ENCODE results near the gene ELL. TPM values are rescaled to one million over a fixed set of nuclear protein-coding genes. Genes with fewer than 3 reads are reported as not detected.

ELL gene
- total RNA-seq, 1 experiment from 2014 or later: 17.3 TPM

- TF ChIP-seq, protein P1, sequence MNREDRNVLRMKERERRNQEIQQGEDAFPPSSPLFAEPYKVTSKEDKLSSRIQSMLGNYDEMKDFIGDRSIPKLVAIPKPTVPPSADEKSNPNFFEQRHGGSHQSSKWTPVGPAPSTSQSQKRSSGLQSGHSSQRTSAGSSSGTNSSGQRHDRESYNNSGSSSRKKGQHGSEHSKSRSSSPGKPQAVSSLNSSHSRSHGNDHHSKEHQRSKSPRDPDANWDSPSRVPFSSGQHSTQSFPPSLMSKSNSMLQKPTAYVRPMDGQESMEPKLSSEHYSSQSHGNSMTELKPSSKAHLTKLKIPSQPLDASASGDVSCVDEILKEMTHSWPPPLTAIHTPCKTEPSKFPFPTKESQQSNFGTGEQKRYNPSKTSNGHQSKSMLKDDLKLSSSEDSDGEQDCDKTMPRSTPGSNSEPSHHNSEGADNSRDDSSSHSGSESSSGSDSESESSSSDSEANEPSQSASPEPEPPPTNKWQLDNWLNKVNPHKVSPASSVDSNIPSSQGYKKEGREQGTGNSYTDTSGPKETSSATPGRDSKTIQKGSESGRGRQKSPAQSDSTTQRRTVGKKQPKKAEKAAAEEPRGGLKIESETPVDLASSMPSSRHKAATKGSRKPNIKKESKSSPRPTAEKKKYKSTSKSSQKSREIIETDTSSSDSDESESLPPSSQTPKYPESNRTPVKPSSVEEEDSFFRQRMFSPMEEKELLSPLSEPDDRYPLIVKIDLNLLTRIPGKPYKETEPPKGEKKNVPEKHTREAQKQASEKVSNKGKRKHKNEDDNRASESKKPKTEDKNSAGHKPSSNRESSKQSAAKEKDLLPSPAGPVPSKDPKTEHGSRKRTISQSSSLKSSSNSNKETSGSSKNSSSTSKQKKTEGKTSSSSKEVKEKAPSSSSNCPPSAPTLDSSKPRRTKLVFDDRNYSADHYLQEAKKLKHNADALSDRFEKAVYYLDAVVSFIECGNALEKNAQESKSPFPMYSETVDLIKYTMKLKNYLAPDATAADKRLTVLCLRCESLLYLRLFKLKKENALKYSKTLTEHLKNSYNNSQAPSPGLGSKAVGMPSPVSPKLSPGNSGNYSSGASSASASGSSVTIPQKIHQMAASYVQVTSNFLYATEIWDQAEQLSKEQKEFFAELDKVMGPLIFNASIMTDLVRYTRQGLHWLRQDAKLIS (CRISPR knock-in tag; IDR thresholded peaks at IDR 0.05; ENCODE audit: borderline replicate concordance): no peak
- TF ChIP-seq GABPB1 (CRISPR knock-in tag; IDR thresholded peaks at IDR 0.05): no peak
- TF ChIP-seq ZNF425 (CRISPR knock-in tag; conservative IDR thresholded peaks at IDR 0.05): no peak
- TF ChIP-seq ATF6 (CRISPR knock-in tag; IDR thresholded peaks at IDR 0.05): no peak
- TF ChIP-seq SMAD3 (CRISPR knock-in tag; IDR thresholded peaks at IDR 0.05; ENCODE audit: borderline replicate concordance): no peak
- TF ChIP-seq, protein P2, sequence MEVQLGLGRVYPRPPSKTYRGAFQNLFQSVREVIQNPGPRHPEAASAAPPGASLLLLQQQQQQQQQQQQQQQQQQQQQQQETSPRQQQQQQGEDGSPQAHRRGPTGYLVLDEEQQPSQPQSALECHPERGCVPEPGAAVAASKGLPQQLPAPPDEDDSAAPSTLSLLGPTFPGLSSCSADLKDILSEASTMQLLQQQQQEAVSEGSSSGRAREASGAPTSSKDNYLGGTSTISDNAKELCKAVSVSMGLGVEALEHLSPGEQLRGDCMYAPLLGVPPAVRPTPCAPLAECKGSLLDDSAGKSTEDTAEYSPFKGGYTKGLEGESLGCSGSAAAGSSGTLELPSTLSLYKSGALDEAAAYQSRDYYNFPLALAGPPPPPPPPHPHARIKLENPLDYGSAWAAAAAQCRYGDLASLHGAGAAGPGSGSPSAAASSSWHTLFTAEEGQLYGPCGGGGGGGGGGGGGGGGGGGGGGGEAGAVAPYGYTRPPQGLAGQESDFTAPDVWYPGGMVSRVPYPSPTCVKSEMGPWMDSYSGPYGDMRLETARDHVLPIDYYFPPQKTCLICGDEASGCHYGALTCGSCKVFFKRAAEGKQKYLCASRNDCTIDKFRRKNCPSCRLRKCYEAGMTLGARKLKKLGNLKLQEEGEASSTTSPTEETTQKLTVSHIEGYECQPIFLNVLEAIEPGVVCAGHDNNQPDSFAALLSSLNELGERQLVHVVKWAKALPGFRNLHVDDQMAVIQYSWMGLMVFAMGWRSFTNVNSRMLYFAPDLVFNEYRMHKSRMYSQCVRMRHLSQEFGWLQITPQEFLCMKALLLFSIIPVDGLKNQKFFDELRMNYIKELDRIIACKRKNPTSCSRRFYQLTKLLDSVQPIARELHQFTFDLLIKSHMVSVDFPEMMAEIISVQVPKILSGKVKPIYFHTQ (CRISPR knock-in tag; IDR thresholded peaks at IDR 0.05): no peak
Measured at GRCh38 chr19:18475762-18476331, 46.0 kb downstream of the ELL start (continued).

DNA sequence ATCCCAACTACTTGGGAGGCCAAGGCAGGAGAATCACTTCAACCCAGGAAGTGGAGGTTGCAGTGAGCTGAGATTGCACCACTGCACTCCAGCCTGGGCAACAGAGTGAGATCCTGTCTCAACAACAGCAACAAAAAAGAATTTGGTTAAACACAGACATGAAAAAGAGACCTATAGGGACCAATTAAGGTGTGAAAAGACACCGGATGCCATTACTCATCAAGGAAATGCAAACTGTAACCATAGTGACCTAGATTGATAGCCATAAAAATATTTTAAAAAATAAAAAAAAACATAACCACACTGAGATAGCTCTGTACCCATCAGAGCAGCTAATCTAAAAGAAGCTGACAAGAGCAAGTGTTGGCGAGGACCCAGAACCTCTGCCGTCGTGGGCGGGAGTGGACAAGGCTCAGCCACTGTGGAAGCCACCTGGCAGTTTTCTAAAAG lies 46.8 kb downstream of the ELL start:
- POLR2A ChIA-PET: interaction anchor here (0.6 kb wide), 1 partner anchor 707 kb away, joined by 7 read pairs; no protein-coding TSS in a partner anchor
- peaks cover 33% of the 10 kb centered on the region for H3K4me1 Mint-ChIP-seq

DNA sequence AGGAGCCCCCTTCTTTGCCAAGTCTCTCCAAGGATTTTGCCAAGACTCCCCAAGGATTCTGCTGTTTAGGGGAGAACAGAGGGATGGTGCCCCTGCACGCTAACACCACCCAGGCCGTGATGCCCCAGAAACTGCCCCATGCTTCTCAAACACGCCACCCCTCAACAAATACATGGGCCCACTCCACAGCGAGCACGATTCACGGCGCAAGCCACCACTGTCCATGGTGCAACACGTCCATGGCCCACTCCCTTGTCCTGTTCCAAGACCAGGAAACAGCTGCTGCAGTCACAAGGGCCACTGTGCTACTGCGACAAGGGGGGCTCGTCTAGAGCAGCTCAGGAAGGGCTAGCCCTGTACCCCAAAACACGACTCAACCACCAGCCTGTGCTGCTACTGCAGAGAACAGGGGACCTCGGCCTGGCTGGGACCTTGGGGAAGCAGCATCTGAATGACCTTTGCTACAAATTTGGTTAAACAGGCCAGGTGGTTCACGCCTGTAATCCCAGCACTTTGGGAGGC lies 47.4 kb downstream of the ELL start:
- POLR2A ChIA-PET: interaction anchor here (0.8 kb wide), 1 partner anchor 14 kb away, joined by 3 read pairs; no protein-coding TSS in a partner anchor
- TF ChIP-seq JAZF1 (CRISPR knock-in tag; IDR thresholded peaks at IDR 0.05): no peak
- TF ChIP-seq, protein P2 (CRISPR knock-in tag; IDR thresholded peaks at IDR 0.05): no peak
- TF ChIP-seq EMX1 (CRISPR knock-in tag; IDR thresholded peaks at IDR 0.05): no peak
- TF ChIP-seq HMGA2 (CRISPR knock-in tag; IDR thresholded peaks at IDR 0.05): no peak
- TF ChIP-seq, protein P3, sequence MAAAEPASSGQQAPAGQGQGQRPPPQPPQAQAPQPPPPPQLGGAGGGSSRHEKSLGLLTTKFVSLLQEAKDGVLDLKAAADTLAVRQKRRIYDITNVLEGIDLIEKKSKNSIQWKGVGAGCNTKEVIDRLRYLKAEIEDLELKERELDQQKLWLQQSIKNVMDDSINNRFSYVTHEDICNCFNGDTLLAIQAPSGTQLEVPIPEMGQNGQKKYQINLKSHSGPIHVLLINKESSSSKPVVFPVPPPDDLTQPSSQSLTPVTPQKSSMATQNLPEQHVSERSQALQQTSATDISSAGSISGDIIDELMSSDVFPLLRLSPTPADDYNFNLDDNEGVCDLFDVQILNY (CRISPR knock-in tag; IDR thresholded peaks at IDR 0.05): no peak
- TF ChIP-seq NR2C2 (CRISPR knock-in tag; IDR thresholded peaks at IDR 0.05): no peak
- no peak for TF ChIP-seq ELF4 (CRISPR knock-in tag; IDR thresholded peaks at IDR 0.05; ENCODE audit: low read depth)
- TF ChIP-seq OVOL2 (CRISPR knock-in tag; IDR thresholded peaks at IDR 0.05; ENCODE audit: borderline replicate concordance): no peak
- no peak for TF ChIP-seq E2F4 (CRISPR knock-in tag; IDR thresholded peaks at IDR 0.05; ENCODE audit: borderline replicate concordance, low read depth)

More for the DNA sequence above, 46.8 kb downstream of the ELL start:
- Mint-ChIP-seq H3K9me3 (no peaks in the 10 kb centered on the region), H3K27ac (no peak overlapping the region), H3K36me3 (no peaks in the 10 kb centered on the region), H3K27me3 (ENCODE audit: low read depth) (no peaks in the 10 kb centered on the region), H3K4me3 (no peak overlapping the region)
- ATAC-seq: no peak
- TF ChIP-seq CBFB (CRISPR knock-in tag; IDR thresholded peaks at IDR 0.05; ENCODE audit: low read depth): no peak
- peak; percentile 83 for TF ChIP-seq ZNF121 (CRISPR knock-in tag; IDR thresholded peaks at IDR 0.05)
- CTCF ChIA-PET: interaction anchor here (1.4 to 2.3 kb wide), 4 partner anchors 8 to 14 kb away, joined by 3 to 9 read pairs (median 6); no protein-coding TSS in a partner anchor
- DNase-seq (ENCODE audit: low spot score): no peak

More for the DNA sequence above, 47.4 kb downstream of the ELL start:
- no peaks in the 10 kb centered on the region for H3K9me3 Mint-ChIP-seq
- H3K27ac Mint-ChIP-seq: peak overlapping the region; percentile 32; the same call in 1 of the 2 replicates
- ATAC-seq: no peak
- DNase-seq (ENCODE audit: low spot score): no peak
- H3K27me3 Mint-ChIP-seq (ENCODE audit: low read depth): no peaks in the 10 kb centered on the region
- no peaks in the 10 kb centered on the region for H3K36me3 Mint-ChIP-seq
- H3K4me1 Mint-ChIP-seq: peaks cover 37% of the 10 kb centered on the region
- no peak overlapping the region for H3K4me3 Mint-ChIP-seq
- CTCF ChIA-PET: interaction anchor here (1.0 to 1.5 kb wide), 2 partner anchors 8 to 10 kb away, joined by 4 to 5 read pairs; no protein-coding TSS in a partner anchor
